Measurements from ENCODE around the gene NEDD9. TPM values are rescaled to one million over a fixed set of nuclear protein-coding genes. Genes with fewer than 3 reads are reported as not detected.

Gene NEDD9
- total RNA-seq, 1 experiment from 2014 or later, result 0.28 TPM

- in situ Hi-C loops (cut with HindIII; ENCODE audit: low pct_unique_long_range_greater_than_20kb, low sequenced_read_pairs) (no loop called here), intact Hi-C loops (cut with micrococcal nuclease; ENCODE audit: unreplicated experiment) (no loop called here)
- ChIA-PET POLR2A (no interaction called here), CTCF (no interaction called here)
- Histone ChIP-seq H3K27ac (ENCODE audit: low read length) (no peak overlapping the region), H3K4me1 (ENCODE audit: control insufficient read depth, insufficient read depth, low read length) (no peaks in the 10 kb centered on the region), H3K9me3 (ENCODE audit: control insufficient read depth, insufficient read depth, low read depth, low read length) (no peaks in the 10 kb centered on the region), H3K27me3 (ENCODE audit: control insufficient read depth, insufficient read depth, low read length) (no peaks in the 10 kb centered on the region), H3K36me3 (ENCODE audit: control insufficient read depth, insufficient read depth, low read length) (no peaks in the 10 kb centered on the region), H3K4me3 (ENCODE audit: low read depth in 2 of 2, low read length in 2 of 2) (no peak overlapping the region)
- BruUV-seq (replicated peaks), result no TSS peak
- ATAC-seq, result no peak
- no peak for DNase-seq (ENCODE audit: low read depth, low spot score)
- TF ChIP-seq, protein P1, sequence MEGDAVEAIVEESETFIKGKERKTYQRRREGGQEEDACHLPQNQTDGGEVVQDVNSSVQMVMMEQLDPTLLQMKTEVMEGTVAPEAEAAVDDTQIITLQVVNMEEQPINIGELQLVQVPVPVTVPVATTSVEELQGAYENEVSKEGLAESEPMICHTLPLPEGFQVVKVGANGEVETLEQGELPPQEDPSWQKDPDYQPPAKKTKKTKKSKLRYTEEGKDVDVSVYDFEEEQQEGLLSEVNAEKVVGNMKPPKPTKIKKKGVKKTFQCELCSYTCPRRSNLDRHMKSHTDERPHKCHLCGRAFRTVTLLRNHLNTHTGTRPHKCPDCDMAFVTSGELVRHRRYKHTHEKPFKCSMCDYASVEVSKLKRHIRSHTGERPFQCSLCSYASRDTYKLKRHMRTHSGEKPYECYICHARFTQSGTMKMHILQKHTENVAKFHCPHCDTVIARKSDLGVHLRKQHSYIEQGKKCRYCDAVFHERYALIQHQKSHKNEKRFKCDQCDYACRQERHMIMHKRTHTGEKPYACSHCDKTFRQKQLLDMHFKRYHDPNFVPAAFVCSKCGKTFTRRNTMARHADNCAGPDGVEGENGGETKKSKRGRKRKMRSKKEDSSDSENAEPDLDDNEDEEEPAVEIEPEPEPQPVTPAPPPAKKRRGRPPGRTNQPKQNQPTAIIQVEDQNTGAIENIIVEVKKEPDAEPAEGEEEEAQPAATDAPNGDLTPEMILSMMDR (IDR thresholded peaks at IDR 0.05), result no peak
- TF ChIP-seq SIN3A (IDR thresholded peaks at IDR 0.05; ENCODE audit: borderline replicate concordance, insufficient read depth, low read depth, low read length) (no peak), TCF7L2 (IDR thresholded peaks at IDR 0.05; ENCODE audit: low read depth, low read length) (no peak), POLR2AphosphoS5 (IDR thresholded peaks at IDR 0.05; ENCODE audit: low read depth, low read length) (no peak)
- TF ChIP-seq, protein P2, sequence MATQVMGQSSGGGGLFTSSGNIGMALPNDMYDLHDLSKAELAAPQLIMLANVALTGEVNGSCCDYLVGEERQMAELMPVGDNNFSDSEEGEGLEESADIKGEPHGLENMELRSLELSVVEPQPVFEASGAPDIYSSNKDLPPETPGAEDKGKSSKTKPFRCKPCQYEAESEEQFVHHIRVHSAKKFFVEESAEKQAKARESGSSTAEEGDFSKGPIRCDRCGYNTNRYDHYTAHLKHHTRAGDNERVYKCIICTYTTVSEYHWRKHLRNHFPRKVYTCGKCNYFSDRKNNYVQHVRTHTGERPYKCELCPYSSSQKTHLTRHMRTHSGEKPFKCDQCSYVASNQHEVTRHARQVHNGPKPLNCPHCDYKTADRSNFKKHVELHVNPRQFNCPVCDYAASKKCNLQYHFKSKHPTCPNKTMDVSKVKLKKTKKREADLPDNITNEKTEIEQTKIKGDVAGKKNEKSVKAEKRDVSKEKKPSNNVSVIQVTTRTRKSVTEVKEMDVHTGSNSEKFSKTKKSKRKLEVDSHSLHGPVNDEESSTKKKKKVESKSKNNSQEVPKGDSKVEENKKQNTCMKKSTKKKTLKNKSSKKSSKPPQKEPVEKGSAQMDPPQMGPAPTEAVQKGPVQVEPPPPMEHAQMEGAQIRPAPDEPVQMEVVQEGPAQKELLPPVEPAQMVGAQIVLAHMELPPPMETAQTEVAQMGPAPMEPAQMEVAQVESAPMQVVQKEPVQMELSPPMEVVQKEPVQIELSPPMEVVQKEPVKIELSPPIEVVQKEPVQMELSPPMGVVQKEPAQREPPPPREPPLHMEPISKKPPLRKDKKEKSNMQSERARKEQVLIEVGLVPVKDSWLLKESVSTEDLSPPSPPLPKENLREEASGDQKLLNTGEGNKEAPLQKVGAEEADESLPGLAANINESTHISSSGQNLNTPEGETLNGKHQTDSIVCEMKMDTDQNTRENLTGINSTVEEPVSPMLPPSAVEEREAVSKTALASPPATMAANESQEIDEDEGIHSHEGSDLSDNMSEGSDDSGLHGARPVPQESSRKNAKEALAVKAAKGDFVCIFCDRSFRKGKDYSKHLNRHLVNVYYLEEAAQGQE (IDR thresholded peaks at IDR 0.05; ENCODE audit: insufficient read depth in 1 of 2, low read depth in 2 of 2, low read length in 1 of 2), result no peak
Measured at GRCh38 chr6:11241154-11241792, 8.8 kb upstream of the NEDD9 start.

DNA sequence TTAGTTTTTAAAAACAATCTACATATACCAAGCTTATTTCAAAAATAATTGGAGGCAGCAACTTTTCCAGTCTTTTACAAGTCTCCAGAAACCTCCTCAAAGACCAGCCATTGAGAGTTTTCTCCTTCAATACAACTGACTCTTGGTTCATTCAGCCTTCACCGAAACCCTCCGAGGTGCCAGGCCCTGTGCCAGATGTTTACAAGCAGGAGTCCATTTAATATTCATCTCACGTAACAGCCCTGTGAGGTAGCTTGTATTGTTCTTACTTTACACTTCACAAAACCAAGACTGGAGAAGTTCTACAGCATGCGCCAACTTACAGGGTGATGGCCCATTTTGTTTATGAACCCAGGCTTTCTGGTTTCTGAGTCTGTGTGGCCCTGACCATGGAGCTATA lies 5.5 kb upstream of the NEDD9 start:
- H3K27me3 ChIP-seq (ENCODE audit: control insufficient read depth, insufficient read depth, low read length), result peaks cover 5% of the 10 kb centered on the region; the same call in 1 of the 2 replicates
- intact Hi-C loops (cut with micrococcal nuclease; ENCODE audit: unreplicated experiment) (no loop called here), in situ Hi-C loops (cut with HindIII; ENCODE audit: low pct_unique_long_range_greater_than_20kb, low sequenced_read_pairs) (no loop called here)
- no peaks in the 10 kb centered on the region for H3K4me1 ChIP-seq (ENCODE audit: control insufficient read depth, insufficient read depth, low read length)
- ChIA-PET POLR2A (no interaction called here), CTCF (no interaction called here)
- ATAC-seq, result no peak
- no peaks in the 10 kb centered on the region for H3K36me3 ChIP-seq (ENCODE audit: control insufficient read depth, insufficient read depth, low read length)
- no peaks in the 10 kb centered on the region for H3K9me3 ChIP-seq (ENCODE audit: control insufficient read depth, insufficient read depth, low read depth, low read length)
- no peak overlapping the region for H3K27ac ChIP-seq (ENCODE audit: low read length)
- no TSS peak for BruUV-seq (replicated peaks)
- TF ChIP-seq, protein P1 (IDR thresholded peaks at IDR 0.05), result no peak
- TF ChIP-seq TCF7L2 (IDR thresholded peaks at IDR 0.05; ENCODE audit: low read depth, low read length) (no peak), SIN3A (IDR thresholded peaks at IDR 0.05; ENCODE audit: borderline replicate concordance, insufficient read depth, low read depth, low read length) (no peak), POLR2AphosphoS5 (IDR thresholded peaks at IDR 0.05; ENCODE audit: low read depth, low read length) (no peak)
- TF ChIP-seq, protein P2 (IDR thresholded peaks at IDR 0.05; ENCODE audit: insufficient read depth in 1 of 2, low read depth in 2 of 2, low read length in 1 of 2), result no peak
- DNase-seq (ENCODE audit: low read depth, low spot score), result no peak
- no peak overlapping the region for H3K4me3 ChIP-seq (ENCODE audit: low read depth in 2 of 2, low read length in 2 of 2)
